B cell (primary cell): ENCODE measurements around the gene NCOR1. TPM values are rescaled to one million over a fixed set of nuclear protein-coding genes. Genes with fewer than 3 reads are reported as not detected.

Source experiments
- ATAC-seq: fragments of 200-7000 bp; cut with Tn5 transposase; one replicate; pipeline ENCODE4 v1.10.0; 2021; ENCODE audit warnings: low read depth, mild to moderate bottlenecking, moderate number of reproducible peaks, moderate library complexity
- CTCF ChIA-PET: fragments of 350-600 bp; sonication (Branson Sonifier 250); formaldehyde crosslinking; loops from one replicate; lab custom pipeline; 2021; ENCODE audit warnings: antibody characterized with exemption, inconsistent platforms; lab: Charles Lee
- POLR2A ChIA-PET: fragments of 350-600 bp; sonication (Branson Sonifier 250); formaldehyde crosslinking; loops from one replicate; lab custom pipeline; 2021; ENCODE audit warnings: antibody characterized with exemption; lab: Charles Lee
- DNase-seq: peaks from one replicate; pipeline ENCODE4 v3.0.0; 2013
- H2AFZ ChIP-seq: 2 replicates; pipeline ENCODE4 v1.6.1; 2012; ENCODE audit warnings: mild to moderate bottlenecking, low read depth, low read length; ENCODE audit not compliant: insufficient read depth, poor library complexity, severe bottlenecking
- H3K27ac ChIP-seq, 2 donors: 1 replicate in 1 of 2; 2 replicates in 1 of 2; pipeline ENCODE4 v1.5.1; 2012 to 2013; ENCODE audit warnings: low read length in 2 of 2, mild to moderate bottlenecking in 2 of 2, moderate library complexity in 1 of 2
- H3K27me3 ChIP-seq, 4 experiments: fragments of 200-600 bp in 1 of 4; sonication (generic) in 1 of 4; replicated peaks in 1 of 4; 1 replicate in 2 of 4; 2 replicates in 2 of 4; pipeline versions ENCODE4 v1.6.1 to v1.7.0; 2013 to 2016; ENCODE audit warnings: low read length in 3 of 4, mild to moderate bottlenecking in 2 of 4, mixed read lengths in 1 of 4, moderate library complexity in 1 of 4; ENCODE audit not compliant: insufficient read depth in 4 of 4, control insufficient read depth in 3 of 4; ENCODE audit errors: control extremely low read depth in 1 of 4
- H3K36me3 ChIP-seq, 2 experiments: replicated peaks in 1 of 2; 1 replicate in 1 of 2; 2 replicates in 1 of 2; pipeline versions ENCODE4 v1.6.1 to v1.7.1; 2013; ENCODE audit warnings: low read length in 1 of 2; ENCODE audit not compliant: insufficient read depth in 2 of 2, control insufficient read depth in 1 of 2; ENCODE audit errors: control extremely low read depth in 1 of 2, extremely low read depth in 1 of 2
- H3K4me1 ChIP-seq, 2 donors: fragments of 200-600 bp in 1 of 2; sonication (generic) in 1 of 2; 1 replicate in 1 of 2; 2 replicates in 1 of 2; pipeline versions ENCODE4 v1.5.1 to v1.6.1; 2013 to 2017; ENCODE audit warnings: low read length in 2 of 2; ENCODE audit not compliant: control insufficient read depth in 2 of 2, insufficient read depth in 2 of 2
- H3K4me2 ChIP-seq: replicated peaks from 2 replicates; pipeline ENCODE3; 2012; ENCODE audit warnings: mild to moderate bottlenecking, low read depth, low read length; ENCODE audit not compliant: poor library complexity, severe bottlenecking
- H3K4me3 ChIP-seq, 5 experiments: fragments of 200-600 bp in 1 of 5; sonication (generic) in 1 of 5; 1 replicate in 3 of 5; 2 replicates in 2 of 5; pipeline versions ENCODE4 v1.5.1 to v1.7.0; 2011 to 2016; ENCODE audit warnings: low read length in 4 of 5, mild to moderate bottlenecking in 4 of 5, low read depth in 2 of 5, control low read depth in 1 of 5, moderate library complexity in 1 of 5; ENCODE audit not compliant: insufficient read depth in 1 of 5; ENCODE audit errors: control extremely low read depth in 1 of 5, extremely low read depth in 1 of 5
- H3K79me2 ChIP-seq: fragments of 200-600 bp; sonication (generic); one replicate; pipeline ENCODE4 v1.6.0; 2016; ENCODE audit warnings: low read length; ENCODE audit not compliant: control insufficient read depth, insufficient read depth
- H3K9ac ChIP-seq: fragments of 200-600 bp; sonication (generic); 2 replicates; pipeline ENCODE4 v1.6.1; 2017; ENCODE audit warnings: mild to moderate bottlenecking, low read length, moderate library complexity
- H3K9me3 ChIP-seq, 3 donors: one replicate each; pipeline versions ENCODE4 v1.6.1 to v1.7.1; 2013; ENCODE audit warnings: low read length in 2 of 3; ENCODE audit not compliant: control insufficient read depth in 2 of 3, insufficient read depth in 1 of 3; ENCODE audit errors: control extremely low read depth in 1 of 3
- H4K20me1 ChIP-seq: 2 replicates; pipeline ENCODE4 v1.6.0; 2012; ENCODE audit warnings: mild to moderate bottlenecking, low read length; ENCODE audit not compliant: insufficient read depth, control insufficient read depth, poor library complexity, severe bottlenecking
- H3K27ac Mint-ChIP-seq: one replicate; pipeline ENCODE4 v1.8.0; 2021; ENCODE audit warnings: mixed read lengths
- H3K27me3 Mint-ChIP-seq: one replicate; pipeline ENCODE4 v1.8.0; 2021; ENCODE audit warnings: mixed read lengths
- H3K4me1 Mint-ChIP-seq: one replicate; pipeline ENCODE4 v1.8.0; 2021; ENCODE audit warnings: mixed read lengths
- H3K4me3 Mint-ChIP-seq: one replicate; pipeline ENCODE4 v1.8.0; 2021; ENCODE audit warnings: mixed read lengths
- H3K9me3 Mint-ChIP-seq: one replicate; pipeline ENCODE4 v1.8.0; 2022; ENCODE audit warnings: mixed read lengths; ENCODE audit not compliant: insufficient read depth
- CTCF ChIP-seq: fragments of 200-600 bp; IDR thresholded peaks from one replicate; pipeline ENCODE4 v1.8.0; 2022; ENCODE audit warnings: antibody characterized with exemption, mild to moderate bottlenecking
- EZH2 ChIP-seq: IDR thresholded peaks from 2 replicates; pipeline ENCODE4 v1.6.1; 2012; ENCODE audit warnings: borderline replicate concordance, low read depth, mild to moderate bottlenecking, moderate library complexity, low read length; ENCODE audit not compliant: insufficient read depth, poor library complexity, severe bottlenecking
- WGBS: methylation state at CpG from one replicate; pipeline ENCODE4 v1.1.5; 2013; ENCODE audit warnings: missing lambda C conversion rate; ENCODE audit not compliant: insufficient coverage; 5-methylcytosine and 5-hydroxymethylcytosine counted together
- intact Hi-C: fragments of 100-400 bp; cut with micrococcal nuclease; formaldehyde crosslinking; loops from one replicate; pipeline ENCODE4 v1.10.0; 2022
- polyA plus RNA-seq: library from polyadenylated mRNA; depleted of rRNA; stranded (reverse); fragments of >200 nt; gene quantifications from 2 replicates; pipeline ENCODE4 v1.2.3, GENCODE V29; 2012
- total RNA-seq, 2 donors: library from RNA; stranded (reverse); fragments of 120-200 nt in 1 of 2; gene quantifications; 1 replicate in 1 of 2; 2 replicates in 1 of 2; pipeline versions ENCODE4 v1.2.3 to v1.2.4, GENCODE V29; 2013 to 2022

The NCOR1 gene
- total and polyA plus RNA-seq, 2 donors (not counting 1 experiment from before 2014, with no cell fraction given): 46.3 to 217 TPM

- DNase-seq: no peak
- Histone ChIP-seq H2AFZ (no peak overlapping the region), H3K4me1 (no peaks in the 10 kb centered on the region), H3K27ac (no peak overlapping the region), H3K36me3 (peaks cover 0 to 3% of the 10 kb centered on the region in 2 experiments), H3K9me3 (peaks cover 0 to 10% (median 3%) of the 10 kb centered on the region in 3 donors), H3K27me3 (no peaks in the 10 kb centered on the region), H3K4me3 (no peak overlapping the region), H3K4me2 (no peak overlapping the region), H3K9ac (no peak overlapping the region), H4K20me1 (no peaks in the 10 kb centered on the region), H3K79me2 (peaks cover 9% of the 10 kb centered on the region)
- H3K4me1 Mint-ChIP-seq: peaks cover 1% of the 10 kb centered on the region
- H3K27ac Mint-ChIP-seq: no peak overlapping the region
- ChIA-PET POLR2A (no interaction called here), CTCF (no interaction called here)
- no peaks in the 10 kb centered on the region for H3K27me3 Mint-ChIP-seq
- WGBS: no CpG with 5 or more reads among the region's 1 CpG
- H3K9me3 Mint-ChIP-seq: no peaks in the 10 kb centered on the region
- intact Hi-C loops: no loop called here
- no peak overlapping the region for H3K4me3 Mint-ChIP-seq
- TF ChIP-seq EZH2 (no peak), CTCF (no peak)
- no peak for ATAC-seq
Measured at GRCh38 chr17:16258901-16259300, 43.6 kb upstream of the NCOR1 start.

- no peaks in the 10 kb centered on the region for H3K4me1 ChIP-seq
- H2AFZ ChIP-seq: no peak overlapping the region
- H3K79me2 ChIP-seq: peaks cover 8% of the 10 kb centered on the region
- DNase-seq (no peak), ATAC-seq (no peak)
- intact Hi-C loops: no loop called here
- Mint-ChIP-seq H3K9me3 (no peaks in the 10 kb centered on the region), H3K4me1 (peaks cover 1% of the 10 kb centered on the region), H3K27me3 (no peaks in the 10 kb centered on the region), H3K27ac (no peak overlapping the region), H3K4me3 (no peak overlapping the region)
- H3K27ac ChIP-seq: no peak overlapping the region
- no peaks in the 10 kb centered on the region for H4K20me1 ChIP-seq
- no peaks in the 10 kb centered on the region for H3K27me3 ChIP-seq
- H3K9me3 ChIP-seq: peaks cover 0 to 9% (median 3%) of the 10 kb centered on the region in 3 donors
- ChIA-PET POLR2A (no interaction called here), CTCF (no interaction called here)
- WGBS: 100% methylated on average over 1 of the region's 4 CpGs
- H3K4me2 ChIP-seq: no peak overlapping the region
- no peak overlapping the region for H3K9ac ChIP-seq
- H3K36me3 ChIP-seq: peaks cover 0 to 3% of the 10 kb centered on the region in 2 experiments
- no peak overlapping the region for H3K4me3 ChIP-seq
- TF ChIP-seq CTCF (no peak), EZH2 (no peak)
Measured at GRCh38 chr17:16255481-16255921, 40.2 kb upstream of the NCOR1 start.
